Mesendoderm (in vitro differentiated cells): ENCODE data around the gene POC1A.

ENCODE experiments used
- DNase-seq: peaks from one replicate; pipeline ENCODE4 v3.0.0; 2013
- H2AK5ac ChIP-seq: 2 replicates; pipeline ENCODE4 v1.6.1; 2013; ENCODE audit warnings: low read length, inconsistent platforms
- H2BK120ac ChIP-seq: 2 replicates; pipeline ENCODE4 v1.6.1; 2013; ENCODE audit warnings: low read depth, mild to moderate bottlenecking, low read length, moderate library complexity, mixed read lengths
- H2BK15ac ChIP-seq: replicated peaks from 2 replicates; pipeline ENCODE4 v1.6.1; 2013; ENCODE audit warnings: low read depth, mild to moderate bottlenecking, moderate library complexity
- H2BK5ac ChIP-seq: 2 replicates; pipeline ENCODE4 v1.6.1; 2013; ENCODE audit warnings: low read length, inconsistent platforms
- H3K18ac ChIP-seq: 2 replicates; pipeline ENCODE4 v1.6.1; 2013; ENCODE audit warnings: mild to moderate bottlenecking, low read length, mixed read lengths
- H3K23ac ChIP-seq: one replicate; pipeline ENCODE4 v1.6.1; 2013; ENCODE audit warnings: low read length
- H3K27ac ChIP-seq: 2 replicates; pipeline ENCODE4 v1.5.1; 2013; ENCODE audit warnings: low read depth, mild to moderate bottlenecking, inconsistent platforms, low read length, moderate library complexity
- H3K27me3 ChIP-seq: 2 replicates; pipeline ENCODE4 v1.6.1; 2013; ENCODE audit warnings: low read length, control low read depth, mild to moderate bottlenecking, inconsistent platforms; ENCODE audit not compliant: insufficient read depth, poor library complexity
- H3K36me3 ChIP-seq: 2 replicates; pipeline ENCODE4 v1.6.1; 2013; ENCODE audit warnings: low read length, inconsistent platforms; ENCODE audit not compliant: control insufficient read depth, insufficient read depth
- H3K4ac ChIP-seq: one replicate; pipeline ENCODE4 v1.6.1; 2013; ENCODE audit warnings: low read depth, mild to moderate bottlenecking, low read length, moderate library complexity
- H3K4me1 ChIP-seq: 2 replicates; pipeline ENCODE4 v1.6.1; 2013; ENCODE audit warnings: low read depth, low read length, inconsistent platforms; ENCODE audit not compliant: control insufficient read depth
- H3K4me2 ChIP-seq: 2 replicates; pipeline ENCODE4 v1.6.1; 2013; ENCODE audit warnings: low read length
- H3K4me3 ChIP-seq: 2 replicates; pipeline ENCODE4 v1.5.1; 2013; ENCODE audit warnings: mild to moderate bottlenecking, low read length
- H3K56ac ChIP-seq: one replicate; pipeline ENCODE4 v1.6.1; 2013; ENCODE audit warnings: low read length
- H3K79me1 ChIP-seq: 2 replicates; pipeline ENCODE4 v1.6.1; 2013; ENCODE audit warnings: low read length, inconsistent platforms
- H3K79me2 ChIP-seq: 2 replicates; pipeline ENCODE4 v1.6.1; 2013; ENCODE audit warnings: mild to moderate bottlenecking, low read length; ENCODE audit not compliant: control insufficient read depth, insufficient read depth
- H3K9ac ChIP-seq: 2 replicates; pipeline ENCODE4 v1.6.1; 2013; ENCODE audit warnings: low read length, inconsistent platforms
- H4K5ac ChIP-seq: one replicate; pipeline ENCODE4 v1.6.1; 2013; ENCODE audit warnings: low read length
- H4K8ac ChIP-seq: one replicate; pipeline ENCODE4 v1.6.1; 2013; ENCODE audit warnings: low read depth, mild to moderate bottlenecking, control low read depth, low read length, moderate library complexity
- WGBS: extraction: QIAGEN DNeasy Blood & Tissue Kit; methylation state at CpG from one replicate; pipeline ENCODE4 v1.1.7; 2013; ENCODE audit warnings: low lambda C conversion rate, missing lambda C conversion rate; ENCODE audit not compliant: insufficient coverage; ENCODE audit errors: extremely low coverage; 5-methylcytosine and 5-hydroxymethylcytosine counted together

POC1A gene

GRCh38 chr3:52104684-52105640, 49.3 kb downstream of the POC1A start:
- Histone ChIP-seq H2AK5ac (no peak overlapping the region), H2BK15ac (no peak overlapping the region), H3K79me1 (no peaks in the 10 kb centered on the region), H3K4me2 (no peak overlapping the region), H3K27ac (no peak overlapping the region), H2BK5ac (no peak overlapping the region), H3K27me3 (no peaks in the 10 kb centered on the region), H3K4ac (no peak overlapping the region), H3K79me2 (no peaks in the 10 kb centered on the region), H3K23ac (no peak overlapping the region), H3K4me3 (no peak overlapping the region), H3K9ac (no peak overlapping the region), H3K4me1 (no peaks in the 10 kb centered on the region), H4K5ac (no peak overlapping the region), H4K8ac (no peak overlapping the region), H3K36me3 (no peaks in the 10 kb centered on the region), H2BK120ac (no peak overlapping the region), H3K18ac (no peak overlapping the region), H3K56ac (no peak overlapping the region)
- no peak for DNase-seq
- WGBS: no CpG with 5 or more reads among the region's 10 CpGs

GRCh38 chr3:52102934-52103333, 51.3 kb downstream of the POC1A start:
- no peaks in the 10 kb centered on the region for H3K27me3 ChIP-seq
- H3K4ac ChIP-seq: no peak overlapping the region
- H3K79me1 ChIP-seq: no peaks in the 10 kb centered on the region
- no peaks in the 10 kb centered on the region for H3K4me1 ChIP-seq
- WGBS: no CpG with 5 or more reads among the region's 4 CpGs
- H3K56ac ChIP-seq: no peak overlapping the region
- H2BK15ac ChIP-seq: no peak overlapping the region
- H4K5ac ChIP-seq: no peak overlapping the region
- H2BK5ac ChIP-seq: no peak overlapping the region
- no peaks in the 10 kb centered on the region for H3K36me3 ChIP-seq
- DNase-seq: no peak
- no peaks in the 10 kb centered on the region for H3K79me2 ChIP-seq
- H3K27ac ChIP-seq: no peak overlapping the region
- H3K4me2 ChIP-seq: no peak overlapping the region
- H3K9ac ChIP-seq: no peak overlapping the region
- H3K18ac ChIP-seq: no peak overlapping the region
- H2BK120ac ChIP-seq: no peak overlapping the region
- H2AK5ac ChIP-seq: no peak overlapping the region
- no peak overlapping the region for H3K4me3 ChIP-seq
- H3K23ac ChIP-seq: no peak overlapping the region
- H4K8ac ChIP-seq: no peak overlapping the region

DNA sequence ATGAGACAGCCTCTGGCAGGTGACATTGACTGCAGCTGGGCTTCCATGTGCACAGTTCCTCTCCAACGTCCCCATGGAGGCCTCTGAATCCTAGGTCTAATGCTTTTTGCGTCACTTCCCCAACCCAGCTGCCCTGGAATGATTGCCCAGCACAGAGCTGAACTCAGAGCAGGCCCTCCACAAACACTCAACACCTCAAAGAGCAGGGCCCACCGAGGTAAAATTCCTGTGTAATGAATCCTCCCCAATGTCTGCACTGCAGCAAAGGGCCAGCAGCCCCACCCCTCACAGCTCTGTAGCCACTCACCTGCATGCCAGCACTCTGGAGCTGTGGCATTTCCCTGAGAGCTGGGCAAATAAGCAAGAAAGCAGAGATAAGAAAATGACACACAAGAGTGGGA, 55.2 kb downstream of the POC1A start:
- Histone ChIP-seq H3K36me3 (peaks cover 2% of the 10 kb centered on the region), H3K27me3 (no peaks in the 10 kb centered on the region), H3K4me1 (no peaks in the 10 kb centered on the region), H3K79me1 (no peaks in the 10 kb centered on the region), H3K4me2 (no peak overlapping the region), H3K4me3 (no peak overlapping the region), H3K4ac (no peak overlapping the region), H3K23ac (no peak overlapping the region), H4K8ac (no peak overlapping the region), H2BK15ac (no peak overlapping the region), H3K18ac (no peak overlapping the region), H3K27ac (no peak overlapping the region), H3K56ac (no peak overlapping the region), H4K5ac (no peak overlapping the region), H2BK5ac (no peak overlapping the region), H2BK120ac (no peak overlapping the region), H2AK5ac (no peak overlapping the region), H3K79me2 (no peaks in the 10 kb centered on the region), H3K9ac (no peak overlapping the region)
- no CpG with 5 or more reads among the region's 3 CpGs for WGBS
- no peak for DNase-seq

- Histone ChIP-seq H3K56ac (no peak overlapping the region), H2BK5ac (no peak overlapping the region), H3K4me2 (no peak overlapping the region), H3K79me2 (no peaks in the 10 kb centered on the region), H2BK15ac (no peak overlapping the region), H3K18ac (no peak overlapping the region), H3K79me1 (no peaks in the 10 kb centered on the region), H3K9ac (no peak overlapping the region), H2BK120ac (no peak overlapping the region), H4K8ac (no peak overlapping the region), H3K4ac (no peak overlapping the region), H3K36me3 (peaks cover 2% of the 10 kb centered on the region), H4K5ac (no peak overlapping the region), H3K4me3 (no peak overlapping the region), H3K23ac (no peak overlapping the region), H3K27ac (no peak overlapping the region), H2AK5ac (no peak overlapping the region), H3K27me3 (no peaks in the 10 kb centered on the region), H3K4me1 (no peaks in the 10 kb centered on the region)
- DNase-seq: no peak
- WGBS: no CpG with 5 or more reads among the region's 2 CpGs
Measured at GRCh38 chr3:52097851-52098507, 56.2 kb downstream of the POC1A start.

- no peaks in the 10 kb centered on the region for H3K27me3 ChIP-seq
- DNase-seq: no peak
- no CpG with 5 or more reads among the region's 8 CpGs for WGBS
Measured at GRCh38 chr3:52095990-52096775, 58.0 kb downstream of the POC1A start.

More at GRCh38 chr3:52095990-52096775, 58.0 kb downstream of the POC1A start:
- no peak overlapping the region for H2BK15ac ChIP-seq
- H2AK5ac ChIP-seq: no peak overlapping the region
- H3K4me3 ChIP-seq: no peak overlapping the region
- H3K9ac ChIP-seq: no peak overlapping the region
- no peak overlapping the region for H2BK120ac ChIP-seq
- H3K23ac ChIP-seq: no peak overlapping the region
- H4K8ac ChIP-seq: no peak overlapping the region
- H3K4me1 ChIP-seq: no peaks in the 10 kb centered on the region
- H2BK5ac ChIP-seq: no peak overlapping the region
- H3K18ac ChIP-seq: no peak overlapping the region
- no peak overlapping the region for H3K4me2 ChIP-seq
- H4K5ac ChIP-seq: no peak overlapping the region
- no peak overlapping the region for H3K27ac ChIP-seq
- no peak overlapping the region for H3K4ac ChIP-seq
- H3K79me2 ChIP-seq: no peaks in the 10 kb centered on the region
- H3K36me3 ChIP-seq: peaks cover 2% of the 10 kb centered on the region
- no peak overlapping the region for H3K56ac ChIP-seq
- H3K79me1 ChIP-seq: no peaks in the 10 kb centered on the region
